Peyer's patch (tissue), 4 donors: Measurements from ENCODE around the gene VSIR. TPM values are rescaled to one million over a fixed set of nuclear protein-coding genes. Genes with fewer than 3 reads are reported as not detected.

Source experiments
- DNase-seq, 3 donors: peaks; one replicate each; pipeline ENCODE4 v3.0.0-alpha.2; 2017 to 2019
- H3K27ac ChIP-seq, 4 donors: fragments of 200-600 bp; sonication (generic); one replicate each; pipeline ENCODE4 v1.5.1; 2016 to 2019
- H3K27me3 ChIP-seq, 2 donors: fragments of 200-600 bp; sonication (generic); one replicate each; pipeline ENCODE4 v1.5.1; 2019
- H3K36me3 ChIP-seq, 3 donors: fragments of 200-600 bp; sonication (generic); one replicate each; pipeline ENCODE4 v1.5.1; 2016 to 2019
- H3K4me1 ChIP-seq, 4 donors: fragments of 200-600 bp; sonication (generic); one replicate each; pipeline ENCODE4 v1.5.1; 2016 to 2019
- H3K4me3 ChIP-seq, 4 donors: fragments of 200-600 bp; sonication (generic); 1 replicate in 3 of 4; 2 replicates in 1 of 4; pipeline ENCODE4 v1.5.1; 2016 to 2019; ENCODE audit warnings: mild to moderate bottlenecking in 1 of 4
- H3K9me3 ChIP-seq, 4 donors: fragments of 200-600 bp; sonication (generic); one replicate each; pipeline ENCODE4 v1.5.1; 2016 to 2019; ENCODE audit warnings: mild to moderate bottlenecking in 1 of 4
- CTCF ChIP-seq, 6 experiments: fragments of 450-650 bp in 4 of 6; fragments of 200-600 bp in 2 of 6; sonication (generic) in 1 of 6; IDR thresholded peaks; one replicate each; pipeline ENCODE4 v1.5.1; 2017 to 2019; ENCODE audit warnings: antibody characterized with exemption in 6 of 6, mild to moderate bottlenecking in 3 of 6, moderate library complexity in 1 of 6
- POLR2A ChIP-seq, 2 donors: fragments of 450-650 bp; IDR thresholded peaks; one replicate each; pipeline ENCODE4 v1.5.1; 2017; ENCODE audit warnings: antibody characterized with exemption in 2 of 2, mild to moderate bottlenecking in 2 of 2, moderate library complexity in 2 of 2
- total RNA-seq, 4 donors: library from RNA; depleted of rRNA; stranded (reverse); fragments of >200 nt; gene quantifications; one replicate each; pipeline ENCODE4 v1.1.0, GENCODE V29; 2016

The VSIR gene
- total RNA-seq, 4 donors from 2014 or later, result 38.0 to 169 (median 127) TPM

GRCh38 chr10:71778071-71778825, 4.9 kb upstream of the VSIR start:
- Histone ChIP-seq H3K36me3 (no peaks in the 10 kb centered on the region), H3K27me3 (no peaks in the 10 kb centered on the region), H3K4me1 (peaks cover 0 to 27% (median 19%) of the 10 kb centered on the region in 4 donors), H3K27ac (no peak overlapping the region), H3K4me3 (no peak overlapping the region), H3K9me3 (no peaks in the 10 kb centered on the region)
- TF ChIP-seq CTCF (IDR thresholded peaks at IDR 0.05), result no peak
- no peak for TF ChIP-seq POLR2A (IDR thresholded peaks at IDR 0.05)
- no peak for DNase-seq

GRCh38 chr10:71777213-71777985, 4.1 kb upstream of the VSIR start:
- no peak overlapping the region for H3K4me3 ChIP-seq
- peaks cover 0 to 27% (median 23%) of the 10 kb centered on the region in 4 donors for H3K4me1 ChIP-seq
- DNase-seq, result peak in 1 of 3 donors; percentile 14
- no peak overlapping the region for H3K27ac ChIP-seq
- H3K27me3 ChIP-seq, result no peaks in the 10 kb centered on the region
- no peaks in the 10 kb centered on the region for H3K9me3 ChIP-seq
- no peak for TF ChIP-seq POLR2A (IDR thresholded peaks at IDR 0.05)
- no peaks in the 10 kb centered on the region for H3K36me3 ChIP-seq

- Histone ChIP-seq H3K4me1 (peaks cover 0 to 33% (median 31%) of the 10 kb centered on the region in 4 donors), H3K27ac (peak overlapping the region in 1 of 4 donors; percentile 94)
- peak in 1 of 3 donors; percentile 50 for DNase-seq
Observed at GRCh38 chr10:71776481-71776925, 3.2 kb upstream of the VSIR start.

GRCh38 chr10:71774916-71775702, 1.8 kb upstream of the VSIR start:
- Histone ChIP-seq H3K4me3 (no peak overlapping the region), H3K27me3 (no peaks in the 10 kb centered on the region), H3K36me3 (no peaks in the 10 kb centered on the region), H3K9me3 (no peaks in the 10 kb centered on the region), H3K4me1 (peaks cover 0 to 45% (median 41%) of the 10 kb centered on the region in 4 donors), H3K27ac (peak overlapping the region in 2 of 4 donors; percentile 36 to 94)
- TF ChIP-seq POLR2A (IDR thresholded peaks at IDR 0.05), result no peak
- TF ChIP-seq CTCF (IDR thresholded peaks at IDR 0.05), result no peak
- DNase-seq, result peak in 2 of 3 donors; percentile 46

More at GRCh38 chr10:71776481-71776925, 3.2 kb upstream of the VSIR start:
- no peaks in the 10 kb centered on the region for H3K27me3 ChIP-seq
- no peaks in the 10 kb centered on the region for H3K9me3 ChIP-seq
- no peaks in the 10 kb centered on the region for H3K36me3 ChIP-seq
- H3K4me3 ChIP-seq, result no peak overlapping the region
- no peak for TF ChIP-seq CTCF (IDR thresholded peaks at IDR 0.05)
- no peak for TF ChIP-seq POLR2A (IDR thresholded peaks at IDR 0.05)

- peak overlapping the region; percentile 84 to 99 (median 90) for H3K27ac ChIP-seq
- no peaks in the 10 kb centered on the region for H3K27me3 ChIP-seq
- H3K9me3 ChIP-seq, result no peaks in the 10 kb centered on the region
- peak overlapping the region; percentile 70 to 92 (median 79) for H3K4me3 ChIP-seq
- DNase-seq, result no peak
- H3K4me1 ChIP-seq, result peaks cover 2 to 65% (median 57%) of the 10 kb centered on the region in 4 donors
- H3K36me3 ChIP-seq, result no peaks in the 10 kb centered on the region
- no peak for TF ChIP-seq POLR2A (IDR thresholded peaks at IDR 0.05)
- no peak for TF ChIP-seq CTCF (IDR thresholded peaks at IDR 0.05)
Observed at GRCh38 chr10:71772832-71773220, 494 bp downstream of the VSIR start.
